ENCODE results near the gene ERCC5.

ERCC5 gene

GRCh38 chr13:102907016-102907756, 61.4 kb downstream of the ERCC5 start:
- no peak overlapping the region for H3K4me3 ChIP-seq (IDR thresholded peaks at IDR 0.05; ENCODE audit: insufficient read depth, low read depth, low read length)
- H3K27me3 ChIP-seq (ENCODE audit: insufficient read depth, low read depth) = no peaks in the 10 kb centered on the region
- no peaks in the 10 kb centered on the region for H3K79me2 ChIP-seq (ENCODE audit: insufficient read depth, low read depth)
- H4K20me1 ChIP-seq (ENCODE audit: insufficient read depth) = no peaks in the 10 kb centered on the region
- H3K27ac ChIP-seq = no peak overlapping the region
- no peak for TF ChIP-seq CTCF (conservative IDR thresholded peaks at IDR 0.05; ENCODE audit: low read depth, low read length)
- no peak overlapping the region for H3K4me2 ChIP-seq
- no peaks in the 10 kb centered on the region for H3K36me3 ChIP-seq (ENCODE audit: insufficient read depth)
- H2AFZ ChIP-seq (ENCODE audit: low read depth) = no peak overlapping the region
- no peaks in the 10 kb centered on the region for H3K4me1 ChIP-seq (ENCODE audit: low read depth, poor library complexity, severe bottlenecking)
- H3K9ac ChIP-seq = no peak overlapping the region

DNA sequence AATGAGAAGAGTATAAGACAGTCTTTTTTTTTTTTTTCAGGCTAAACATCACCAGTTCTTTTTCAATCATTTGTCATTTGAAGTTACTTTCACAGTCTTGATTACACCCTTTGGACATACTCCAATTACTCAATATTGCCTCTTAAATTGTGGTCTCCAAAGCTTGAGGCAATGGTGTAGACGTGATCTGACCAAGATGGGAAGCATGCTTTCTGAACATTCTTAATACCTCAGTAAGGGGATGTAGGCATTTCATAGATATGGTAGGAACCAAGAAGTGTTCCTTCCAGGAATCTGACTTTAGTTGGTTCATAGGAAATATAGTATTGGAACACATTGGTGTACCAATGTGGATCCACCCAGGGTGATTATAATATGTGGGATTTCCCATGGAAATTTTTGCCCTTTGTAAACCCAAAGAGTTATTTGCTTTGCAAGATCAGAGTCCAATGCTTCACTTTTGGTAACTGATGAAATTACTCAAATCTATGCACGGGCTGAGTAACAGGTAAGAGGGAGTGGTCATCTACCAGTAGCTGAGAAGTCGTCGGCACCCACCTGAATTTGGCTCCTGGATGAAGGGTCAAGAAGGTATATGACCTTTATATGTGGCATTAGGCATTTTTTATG, 62.2 kb downstream of the ERCC5 start:
- H3K27me3 ChIP-seq (ENCODE audit: insufficient read depth, low read depth) = no peaks in the 10 kb centered on the region
- H3K27ac ChIP-seq = no peak overlapping the region
- H3K36me3 ChIP-seq (ENCODE audit: insufficient read depth) = no peaks in the 10 kb centered on the region
- H2AFZ ChIP-seq (ENCODE audit: low read depth) = no peak overlapping the region
- no peaks in the 10 kb centered on the region for H4K20me1 ChIP-seq (ENCODE audit: insufficient read depth)
- no peak overlapping the region for H3K4me2 ChIP-seq
- no peaks in the 10 kb centered on the region for H3K4me1 ChIP-seq (ENCODE audit: low read depth, poor library complexity, severe bottlenecking)
- H3K79me2 ChIP-seq (ENCODE audit: insufficient read depth, low read depth) = no peaks in the 10 kb centered on the region
- H3K4me3 ChIP-seq (IDR thresholded peaks at IDR 0.05; ENCODE audit: insufficient read depth, low read depth, low read length) = no peak overlapping the region
- H3K9ac ChIP-seq = no peak overlapping the region
- TF ChIP-seq CTCF (conservative IDR thresholded peaks at IDR 0.05; ENCODE audit: low read depth, low read length) = no peak

DNA sequence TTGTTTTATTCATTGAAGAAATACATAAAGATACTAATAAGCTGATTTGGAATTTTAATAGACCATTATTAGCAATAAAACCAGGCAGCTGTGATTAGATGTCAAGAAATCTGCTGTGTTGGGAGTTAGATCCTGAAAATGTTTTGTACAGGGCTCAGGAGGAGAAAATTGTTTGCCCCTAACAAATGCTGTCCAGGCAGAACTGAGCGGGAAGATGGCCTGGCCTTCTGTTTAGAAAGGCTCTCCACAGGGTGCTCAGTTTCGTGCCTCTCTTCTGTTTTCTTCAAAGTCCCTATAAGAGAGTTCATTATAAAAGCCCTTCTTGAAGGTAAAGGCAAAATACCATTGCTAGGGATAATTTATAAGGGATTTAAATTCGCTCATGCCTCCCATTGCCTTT, 64.1 kb downstream of the ERCC5 start:
- H4K20me1 ChIP-seq (ENCODE audit: insufficient read depth) = no peaks in the 10 kb centered on the region
- no peak overlapping the region for H2AFZ ChIP-seq (ENCODE audit: low read depth)
- no peaks in the 10 kb centered on the region for H3K36me3 ChIP-seq (ENCODE audit: insufficient read depth)
- no peaks in the 10 kb centered on the region for H3K79me2 ChIP-seq (ENCODE audit: insufficient read depth, low read depth)
- H3K4me2 ChIP-seq = no peak overlapping the region
- H3K4me1 ChIP-seq (ENCODE audit: low read depth, poor library complexity, severe bottlenecking) = no peaks in the 10 kb centered on the region
- no peak overlapping the region for H3K27ac ChIP-seq
- TF ChIP-seq CTCF (conservative IDR thresholded peaks at IDR 0.05; ENCODE audit: low read depth, low read length) = no peak
- H3K4me3 ChIP-seq (IDR thresholded peaks at IDR 0.05; ENCODE audit: insufficient read depth, low read depth, low read length) = no peak overlapping the region
- no peak overlapping the region for H3K9ac ChIP-seq
- H3K27me3 ChIP-seq (ENCODE audit: insufficient read depth, low read depth) = no peaks in the 10 kb centered on the region

DNA sequence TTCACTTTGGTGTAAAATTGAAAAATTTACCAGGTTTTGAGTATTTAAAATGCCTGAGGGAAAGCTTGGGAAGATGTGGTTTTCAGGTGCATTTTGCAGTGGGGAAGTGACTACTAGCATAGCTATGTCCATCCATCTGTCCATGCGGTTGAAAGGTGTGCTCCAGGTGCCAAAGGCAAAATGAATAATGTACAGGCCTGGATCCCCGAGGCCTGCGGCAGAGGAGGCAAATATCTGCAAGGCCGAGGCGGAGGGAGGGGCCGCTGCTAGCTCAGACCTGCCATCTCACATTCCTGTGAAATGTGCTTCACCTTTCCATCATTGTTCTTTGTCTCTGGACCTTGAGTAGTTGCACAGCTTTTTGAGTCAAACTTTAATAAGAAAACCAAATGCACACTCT, 65.5 kb downstream of the ERCC5 start:
- Histone ChIP-seq H4K20me1 (ENCODE audit: insufficient read depth) (no peaks in the 10 kb centered on the region), H3K79me2 (ENCODE audit: insufficient read depth, low read depth) (no peaks in the 10 kb centered on the region), H3K4me3 (IDR thresholded peaks at IDR 0.05; ENCODE audit: insufficient read depth, low read depth, low read length) (no peak overlapping the region), H3K27ac (no peak overlapping the region), H3K4me2 (no peak overlapping the region), H3K27me3 (ENCODE audit: insufficient read depth, low read depth) (no peaks in the 10 kb centered on the region), H3K36me3 (ENCODE audit: insufficient read depth) (no peaks in the 10 kb centered on the region), H3K4me1 (ENCODE audit: low read depth, poor library complexity, severe bottlenecking) (no peaks in the 10 kb centered on the region), H3K9ac (no peak overlapping the region), H2AFZ (ENCODE audit: low read depth) (no peak overlapping the region)
- no peak for TF ChIP-seq CTCF (conservative IDR thresholded peaks at IDR 0.05; ENCODE audit: low read depth, low read length)

Data from KMS-11 (cell line).